D721Med (cell line): ENCODE measurements around the gene TYW5.

Source experiments
- DNase-seq: peaks from one replicate; pipeline ENCODE4 v3.0.0; 2011; ENCODE audit warnings: low spot score; ENCODE audit not compliant: insufficient read length
- FAIRE-seq: peaks from 2 replicates; lab custom pipeline; 2011; peaks lifted over from hg19 to GRCh38; lab: Jason Lieb, UNC
- TF ChIP-seq, protein P1 (sequence below): IDR thresholded peaks from 2 replicates; pipeline ENCODE4 v1.5.1; 2012; ENCODE audit warnings: mild to moderate bottlenecking, control low read depth; ENCODE audit not compliant: insufficient read depth; ENCODE audit errors: missing control alignments

Gene TYW5

DNA sequence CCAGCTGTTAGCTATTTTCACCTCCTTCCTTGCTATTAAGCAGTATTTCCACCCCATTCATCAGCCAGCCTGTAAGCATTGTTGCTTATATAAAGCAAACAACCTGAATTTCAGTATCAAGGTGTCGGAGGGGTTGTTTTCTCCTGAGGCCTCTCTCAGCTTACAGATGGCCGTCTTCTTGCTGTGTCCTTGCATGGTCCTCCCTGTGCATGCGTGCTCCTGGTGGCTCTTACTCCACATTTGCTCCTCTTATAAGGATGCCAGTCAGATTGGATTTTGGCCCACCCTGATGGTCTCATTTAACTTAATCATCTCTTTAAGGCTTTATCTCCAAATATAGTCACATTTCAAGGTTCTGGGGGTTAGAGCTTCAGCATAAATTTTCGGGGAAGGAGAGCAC, 2.7 kb upstream of the TYW5 start:
- DNase-seq (no peak), FAIRE-seq (no peak)
- TF ChIP-seq, protein P1, sequence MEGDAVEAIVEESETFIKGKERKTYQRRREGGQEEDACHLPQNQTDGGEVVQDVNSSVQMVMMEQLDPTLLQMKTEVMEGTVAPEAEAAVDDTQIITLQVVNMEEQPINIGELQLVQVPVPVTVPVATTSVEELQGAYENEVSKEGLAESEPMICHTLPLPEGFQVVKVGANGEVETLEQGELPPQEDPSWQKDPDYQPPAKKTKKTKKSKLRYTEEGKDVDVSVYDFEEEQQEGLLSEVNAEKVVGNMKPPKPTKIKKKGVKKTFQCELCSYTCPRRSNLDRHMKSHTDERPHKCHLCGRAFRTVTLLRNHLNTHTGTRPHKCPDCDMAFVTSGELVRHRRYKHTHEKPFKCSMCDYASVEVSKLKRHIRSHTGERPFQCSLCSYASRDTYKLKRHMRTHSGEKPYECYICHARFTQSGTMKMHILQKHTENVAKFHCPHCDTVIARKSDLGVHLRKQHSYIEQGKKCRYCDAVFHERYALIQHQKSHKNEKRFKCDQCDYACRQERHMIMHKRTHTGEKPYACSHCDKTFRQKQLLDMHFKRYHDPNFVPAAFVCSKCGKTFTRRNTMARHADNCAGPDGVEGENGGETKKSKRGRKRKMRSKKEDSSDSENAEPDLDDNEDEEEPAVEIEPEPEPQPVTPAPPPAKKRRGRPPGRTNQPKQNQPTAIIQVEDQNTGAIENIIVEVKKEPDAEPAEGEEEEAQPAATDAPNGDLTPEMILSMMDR = no peak

DNA sequence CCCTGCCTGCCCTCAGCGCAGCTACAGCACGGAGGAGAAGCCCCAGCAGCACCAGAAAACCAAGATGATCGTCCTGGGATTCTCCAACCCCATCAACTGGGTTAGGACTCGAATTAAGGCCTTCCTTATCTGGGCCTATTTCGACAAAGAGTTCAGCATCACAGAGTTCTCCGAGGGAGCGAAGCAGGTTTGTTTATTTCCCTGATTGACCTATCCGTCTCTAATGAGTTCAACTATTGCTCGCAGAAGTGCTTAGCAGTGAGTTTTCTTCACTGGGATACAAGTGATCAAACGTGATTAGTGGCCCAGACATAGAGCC, 730 bp upstream of the TYW5 start:
- TF ChIP-seq, protein P1 = no peak
- no peak for FAIRE-seq
- DNase-seq = no peak

DNA sequence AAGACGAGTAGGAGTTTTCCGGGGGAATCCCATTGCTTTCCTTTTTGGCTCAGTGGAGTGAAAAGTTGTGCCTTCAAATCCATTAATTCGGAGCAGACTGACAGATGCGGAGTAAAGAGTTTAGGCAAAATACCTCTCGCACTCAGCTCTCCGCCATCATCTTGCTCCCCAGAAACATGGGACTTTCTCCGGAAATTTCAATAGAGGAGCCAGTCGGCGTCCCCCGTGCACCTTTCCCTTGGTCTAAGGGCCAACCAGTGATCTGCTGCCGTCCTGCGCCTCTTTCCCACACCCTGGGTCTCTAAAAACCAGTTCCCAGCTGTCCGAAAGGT, 318 bp downstream of the TYW5 start:
- FAIRE-seq (no peak), DNase-seq (peak; percentile 36)
- TF ChIP-seq, protein P1 = no peak

DNA sequence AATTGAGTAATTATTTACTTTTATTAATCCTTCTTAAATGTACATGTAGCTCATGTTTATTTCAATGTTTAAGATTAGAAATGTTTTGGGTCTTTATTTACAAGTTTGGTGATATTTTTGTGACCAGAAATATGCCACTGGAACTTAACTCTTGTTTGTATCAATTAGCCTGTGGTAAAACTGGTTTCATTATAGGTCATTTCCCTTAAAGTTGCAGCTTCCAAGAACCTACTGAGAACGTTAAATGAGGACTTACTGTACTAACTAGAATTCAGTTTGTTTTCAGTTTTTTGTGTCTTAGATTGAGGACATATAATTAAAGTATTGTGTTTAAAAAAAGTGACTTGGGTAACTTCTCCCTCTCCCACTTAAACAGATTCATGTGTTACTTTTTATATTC, 4.3 kb downstream of the TYW5 start:
- TF ChIP-seq, protein P1 = no peak
- DNase-seq (no peak), FAIRE-seq (no peak)

DNA sequence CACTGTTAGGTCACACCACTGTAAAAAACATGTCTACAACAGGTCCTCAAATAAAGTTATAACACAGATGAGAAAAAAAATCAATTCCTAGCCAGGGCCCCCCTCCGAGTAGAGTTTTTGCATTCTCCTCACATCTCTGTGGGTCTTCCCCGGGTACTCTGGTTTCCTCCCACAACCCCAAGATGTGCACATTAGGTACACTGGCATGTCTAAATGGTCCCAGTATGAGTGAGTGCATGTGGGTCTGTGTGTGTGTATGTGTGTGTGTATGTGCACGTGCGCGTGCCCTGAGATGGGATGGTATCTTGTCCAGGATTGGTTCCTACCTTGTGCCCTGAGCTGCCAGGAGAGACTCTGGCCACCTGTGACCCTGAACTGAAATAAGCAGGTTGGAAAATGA, 4.9 kb downstream of the TYW5 start:
- FAIRE-seq (no peak), DNase-seq (no peak)
- TF ChIP-seq, protein P1 = no peak

DNA sequence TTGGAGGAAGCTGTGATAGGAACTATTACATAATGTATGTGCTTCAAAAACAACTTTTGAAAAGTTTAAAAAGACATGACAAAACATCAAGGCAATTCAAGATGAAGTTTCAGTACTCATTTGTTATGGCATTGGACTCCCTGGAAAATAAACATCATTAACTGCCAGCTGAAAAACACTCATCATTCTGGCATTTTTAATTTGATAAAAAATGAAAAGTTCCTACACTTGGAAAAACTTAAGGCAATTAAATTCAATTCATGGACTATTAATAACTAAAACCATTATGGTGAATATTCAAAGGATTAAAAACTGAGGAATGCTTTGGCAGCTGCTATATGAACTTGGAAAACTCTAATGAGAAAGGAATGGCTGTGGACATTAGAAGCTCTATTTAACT, 8.5 kb downstream of the TYW5 start:
- FAIRE-seq (no peak), DNase-seq (no peak)
- TF ChIP-seq, protein P1 = no peak

DNA sequence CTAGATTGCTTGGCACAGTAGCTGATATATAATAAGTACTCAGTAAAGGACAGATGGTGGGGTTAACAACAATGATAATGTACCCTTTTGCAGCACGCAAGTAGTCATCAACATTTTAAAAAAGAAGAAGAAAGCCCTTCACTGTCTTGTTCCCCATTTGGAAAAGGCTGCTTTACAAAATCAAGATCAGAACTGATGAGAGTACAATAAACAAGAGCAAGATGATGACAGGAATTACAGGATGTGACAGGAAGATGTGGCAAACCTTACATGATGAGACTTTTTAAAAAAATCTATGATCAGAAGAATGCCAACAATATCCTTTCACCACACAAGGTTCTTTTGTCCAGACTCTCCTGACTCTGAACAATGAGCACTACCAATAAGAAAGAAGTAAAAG, 9.1 kb downstream of the TYW5 start:
- TF ChIP-seq, protein P1 = no peak
- FAIRE-seq (no peak), DNase-seq (no peak)
